Coronary artery (tissue), 2 donors: ENCODE measurements around the gene UST.

ENCODE experiments used
- DNase-seq: peaks from one replicate; pipeline ENCODE4 v3.0.0-alpha.2; 2017; ENCODE audit warnings: low spot score
- H3K27ac ChIP-seq, 2 donors: fragments of 200-600 bp; sonication (generic); one replicate each; pipeline ENCODE4 v1.5.1; 2016 to 2019
- H3K4me3 ChIP-seq: fragments of 200-600 bp; sonication (generic); 2 replicates; pipeline ENCODE4 v1.5.1; 2016; ENCODE audit warnings: mild to moderate bottlenecking, moderate library complexity
- CTCF ChIP-seq: fragments of 200-600 bp; sonication (generic); IDR thresholded peaks from one replicate; pipeline ENCODE4 v1.5.1; 2019; ENCODE audit warnings: antibody characterized with exemption

UST gene

GRCh38 chr6:148981515-148981914 lies 234.7 kb downstream of the UST start:
- no peak for DNase-seq
- Histone ChIP-seq H3K27ac (no peak overlapping the region), H3K4me3 (no peak overlapping the region)
- TF ChIP-seq CTCF = no peak

GRCh38 chr6:148983101-148983761 lies 236.4 kb downstream of the UST start:
- no peak for DNase-seq
- no peak for TF ChIP-seq CTCF
- Histone ChIP-seq H3K27ac (no peak overlapping the region), H3K4me3 (no peak overlapping the region)

GRCh38 chr6:148983966-148984365 lies 237.1 kb downstream of the UST start:
- H3K27ac ChIP-seq = no peak overlapping the region
- TF ChIP-seq CTCF = no peak
- H3K4me3 ChIP-seq = no peak overlapping the region
- DNase-seq = no peak

GRCh38 chr6:148984531-148985056 lies 237.8 kb downstream of the UST start:
- TF ChIP-seq CTCF = no peak
- no peak for DNase-seq

GRCh38 chr6:148985499-148985898 lies 238.7 kb downstream of the UST start:
- DNase-seq = no peak
- TF ChIP-seq CTCF = no peak
- H3K27ac ChIP-seq = no peak overlapping the region
- H3K4me3 ChIP-seq = no peak overlapping the region

More at GRCh38 chr6:148984531-148985056, 237.8 kb downstream of the UST start:
- Histone ChIP-seq H3K27ac (no peak overlapping the region), H3K4me3 (no peak overlapping the region)

GRCh38 chr6:148986608-148987007 lies 239.8 kb downstream of the UST start:
- no peak for DNase-seq
- TF ChIP-seq CTCF = no peak
- no peak overlapping the region for H3K27ac ChIP-seq
- no peak overlapping the region for H3K4me3 ChIP-seq

- TF ChIP-seq CTCF = no peak
- Histone ChIP-seq H3K4me3 (no peak overlapping the region), H3K27ac (no peak overlapping the region)
- DNase-seq = no peak
Observed at GRCh38 chr6:148987982-148988381, 241.2 kb downstream of the UST start.
